ENCODE data around the gene GAS5.
"Not testable (repeated sequence)": the region's sequence is repeated elsewhere in the genome, so short reads cannot be mapped to it uniquely, and the experiment has no call there.

Gene GAS5

GRCh38 chr1:173868266-173869020, 654 bp upstream of the GAS5 start, which contains the start of gene ZBTB37:
TSS of gene ZBTB37 (plus strand) at chr1:173868380. CDS start at chr1:173870226, 1,846 bp downstream.
- peak; percentile 84 for DNase-seq

- DNase-seq: no peak
These were observed 542 bp downstream of the GAS5 start for GRCh38 chr1:173867141-173867752.

DNA sequence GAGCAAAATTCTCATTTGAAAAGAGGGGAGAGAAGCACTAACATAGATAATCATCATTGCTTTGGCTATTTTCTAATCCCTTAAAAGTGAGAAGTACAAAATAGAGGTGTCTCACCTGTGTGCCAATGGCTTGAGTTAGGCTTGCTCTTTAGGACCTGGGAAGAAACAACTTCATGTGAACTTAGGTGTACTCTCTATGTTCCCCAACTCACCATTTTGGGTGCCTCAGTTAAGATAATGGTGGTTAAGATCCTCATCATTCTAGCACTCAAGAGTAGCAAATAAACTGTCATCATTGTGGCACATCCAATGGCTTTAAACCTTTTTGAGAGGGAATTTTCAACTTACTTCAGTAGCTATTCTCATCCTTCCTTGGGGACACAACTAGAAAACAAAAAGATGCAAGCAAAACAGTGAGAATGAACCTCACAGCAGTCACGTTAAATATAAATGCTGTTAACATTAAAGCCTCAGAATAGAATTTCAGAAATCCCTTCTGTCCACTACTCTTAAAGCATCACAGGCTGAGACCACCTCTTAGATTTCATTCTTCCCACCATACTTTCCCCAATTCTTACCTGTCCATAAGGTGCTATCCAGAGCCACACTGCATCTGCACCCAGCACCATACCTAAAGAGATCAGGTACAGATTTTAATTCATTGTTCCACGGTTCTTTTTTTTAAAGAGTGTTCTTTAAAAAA, 1.2 kb downstream of the GAS5 start:
- no peak for DNase-seq

DNA sequence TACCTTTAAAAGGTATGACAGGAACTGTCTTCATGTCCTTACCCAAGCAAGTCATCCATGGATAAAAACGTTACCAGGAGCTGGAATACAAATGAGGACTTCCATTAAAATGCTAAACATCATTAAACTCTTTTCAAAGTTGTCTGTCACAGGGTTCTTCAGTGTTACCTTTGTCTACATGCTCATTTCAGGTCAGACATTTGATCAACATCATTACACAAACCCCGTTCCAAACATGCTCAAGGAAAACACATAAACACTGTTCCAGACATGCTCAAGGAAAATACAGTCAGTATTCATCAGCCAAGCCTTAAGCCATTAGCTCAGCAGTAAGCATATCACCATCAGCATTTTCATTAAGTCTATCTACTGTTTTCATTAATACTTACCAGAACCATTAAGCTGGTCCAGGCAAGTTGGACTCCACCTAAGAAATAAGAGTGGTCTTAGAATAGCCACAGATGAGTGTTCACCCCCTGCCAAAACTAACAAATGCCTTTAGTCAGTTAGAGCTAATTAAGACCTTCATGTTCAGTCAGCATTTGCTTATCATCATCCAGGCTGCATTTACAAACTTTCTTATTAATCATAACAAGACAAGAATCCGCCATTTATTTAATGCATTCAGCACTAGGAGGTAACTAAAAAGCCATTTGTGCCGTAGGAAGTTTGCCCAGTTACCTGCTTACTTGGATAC, 2.2 kb downstream of the GAS5 start:
- DNase-seq: no peak

GRCh38 chr1:173864179-173864867, 3.5 kb downstream of the GAS5 start:
- DNase-seq: no peak

DNA sequence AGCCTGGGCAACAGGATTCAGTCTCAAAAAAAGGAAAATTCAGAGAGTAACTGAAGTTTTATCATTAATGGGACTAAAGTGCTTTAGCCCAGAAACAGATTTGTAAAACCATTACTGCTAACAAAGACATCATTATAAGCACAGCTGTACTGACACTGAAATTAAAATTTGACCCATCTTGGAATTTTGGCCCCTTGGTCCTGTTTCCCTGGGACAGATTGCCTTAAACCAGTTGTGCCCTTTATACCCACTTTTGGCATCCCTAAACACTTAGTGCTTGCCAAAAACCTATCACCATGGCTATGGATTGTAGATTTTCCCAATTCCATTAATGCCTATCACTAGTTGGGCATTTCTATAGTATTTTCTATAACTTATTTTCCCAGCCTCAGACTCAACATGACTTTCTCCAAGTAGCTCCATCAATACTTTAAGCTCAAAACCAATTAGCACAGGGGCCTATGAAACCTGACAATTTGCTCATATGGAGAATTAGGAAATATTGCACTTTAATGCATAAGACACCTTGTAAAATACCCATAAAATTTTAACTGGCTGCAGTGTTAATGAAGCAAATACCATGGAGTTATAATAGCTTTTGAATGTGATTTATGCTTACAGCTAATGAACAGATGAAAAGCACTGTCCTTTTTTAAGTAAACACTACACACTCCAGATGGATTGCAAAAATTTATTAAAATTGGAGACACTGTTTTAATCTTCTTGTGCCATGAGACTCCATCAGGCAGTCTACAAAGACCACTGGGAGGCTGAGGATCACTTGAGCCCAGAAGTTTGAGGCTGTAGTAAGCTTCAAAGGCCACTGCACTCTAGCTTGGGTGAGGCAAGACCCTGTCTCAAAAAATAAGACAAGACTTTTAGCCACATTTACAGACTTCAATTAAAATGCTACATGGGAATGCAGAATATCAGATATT, 4.3 kb downstream of the GAS5 start:
- no peak for DNase-seq

- DNase-seq: no peak
These were observed 5.0 kb downstream of the GAS5 start for GRCh38 chr1:173862769-173863223.

- not testable (repeated sequence) for DNase-seq
These were observed 5.5 kb downstream of the GAS5 start for GRCh38 chr1:173862146-173862768.

DNA sequence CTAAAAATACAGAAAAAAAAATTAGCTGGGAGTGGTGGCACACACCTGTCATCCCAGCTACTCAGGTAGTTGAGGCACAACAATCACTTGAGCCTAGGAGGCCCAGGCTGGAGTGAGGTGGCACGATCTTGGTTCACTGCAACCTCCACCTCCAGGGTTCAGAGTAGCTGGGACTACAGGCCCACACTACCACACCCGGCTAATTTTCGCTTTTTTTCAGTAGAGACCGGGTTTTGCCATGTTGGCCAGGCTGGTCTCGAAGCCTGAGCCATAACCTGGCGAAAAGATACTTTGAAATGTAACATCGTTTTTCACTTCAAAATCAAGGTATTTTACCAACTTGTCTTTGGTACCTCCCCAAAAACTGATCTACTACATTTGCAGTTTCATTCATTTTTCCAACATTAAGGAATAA, 6.1 kb downstream of the GAS5 start:
- no peak for DNase-seq

GRCh38 chr1:173860065-173860464, 7.7 kb downstream of the GAS5 start:
- DNase-seq: no peak

DNA sequence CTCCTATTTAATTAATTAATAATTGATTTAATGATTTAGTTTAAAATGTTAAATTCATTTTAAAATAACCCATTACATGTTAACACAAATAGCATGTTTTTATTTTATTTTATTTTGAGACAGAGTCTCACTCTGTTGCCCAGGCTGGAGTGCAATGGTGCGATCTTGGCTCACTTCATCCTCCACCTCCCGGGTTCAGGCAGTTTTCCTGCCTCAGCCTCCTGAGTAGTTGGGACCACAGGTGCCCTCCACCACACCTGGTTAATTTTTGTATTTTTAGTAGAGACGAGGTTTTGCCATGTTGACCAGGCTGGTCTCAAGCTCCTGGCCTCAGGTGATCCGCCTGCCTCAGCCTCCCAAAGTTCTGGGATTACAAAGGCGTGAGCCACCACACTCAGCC, 8.2 kb downstream of the GAS5 start:
- DNase-seq: not testable (repeated sequence)

DNA sequence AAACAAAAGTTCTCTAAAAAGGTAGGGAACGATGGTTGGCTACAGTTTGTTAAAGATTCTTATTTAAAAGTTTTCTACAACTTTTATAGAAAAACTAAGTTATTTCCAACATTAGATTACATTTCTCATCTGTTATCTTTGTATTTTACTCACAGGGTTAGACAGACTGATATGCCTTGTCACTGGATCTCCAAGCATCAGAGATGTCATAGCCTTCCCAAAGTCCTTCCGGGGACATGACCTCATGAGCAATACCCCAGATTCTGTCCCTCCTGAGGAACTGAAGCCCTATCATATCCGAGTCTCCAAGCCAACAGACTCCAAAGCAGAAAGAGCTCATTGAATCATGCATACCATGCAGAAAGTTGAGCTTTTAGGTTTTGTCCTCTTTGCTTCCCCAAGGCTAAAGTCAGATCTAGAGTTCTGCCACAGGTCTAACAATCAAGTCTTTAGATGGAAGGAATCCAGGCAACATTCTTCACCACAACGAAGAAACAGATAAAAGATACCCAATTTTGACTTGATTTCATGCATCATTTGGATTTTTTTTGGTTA, 10.3 kb downstream of the GAS5 start:
- no peak for DNase-seq

DNA sequence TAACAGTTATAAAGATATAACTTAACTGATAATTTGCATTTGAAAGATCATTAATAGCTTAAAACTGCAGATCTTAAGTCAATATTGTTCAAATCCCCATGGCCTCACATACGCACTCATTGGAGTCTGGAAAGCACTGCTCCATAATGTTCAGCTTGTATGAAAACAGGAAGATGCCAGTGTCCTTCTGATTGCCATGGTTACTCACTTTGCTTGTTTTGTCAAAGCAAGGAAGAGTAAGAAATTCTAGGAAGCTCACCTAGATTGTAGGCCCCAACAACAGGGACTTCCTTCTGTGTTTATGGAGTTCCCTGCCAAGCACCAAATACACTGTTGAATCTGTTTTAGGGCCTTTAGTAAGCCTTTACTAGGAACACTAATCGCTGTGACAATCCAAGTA, 10.9 kb downstream of the GAS5 start:
- DNase-seq: no peak

- no peak for DNase-seq
These were observed 11.8 kb downstream of the GAS5 start for GRCh38 chr1:173856014-173856413.

DNA sequence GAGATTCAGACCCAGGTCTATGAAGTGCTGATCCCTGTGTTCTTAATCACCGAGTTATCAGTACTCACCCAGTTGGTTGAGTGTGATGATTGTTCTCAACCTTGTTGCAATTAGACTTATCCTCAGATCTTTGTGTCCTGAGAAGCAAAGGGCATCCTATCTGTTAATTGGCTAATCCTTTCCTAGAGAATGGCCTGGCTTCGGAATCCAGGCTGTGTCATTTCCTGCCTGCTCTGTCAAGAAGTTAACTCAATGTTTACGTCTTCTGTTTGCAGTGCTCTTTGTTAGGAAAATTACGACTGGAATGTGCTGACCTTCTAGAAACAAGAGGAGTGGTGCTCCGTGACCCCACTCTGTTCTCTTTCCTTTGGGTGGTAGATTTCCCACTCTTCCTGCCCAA, 14.7 kb downstream of the GAS5 start:
- DNase-seq: no peak

DNA sequence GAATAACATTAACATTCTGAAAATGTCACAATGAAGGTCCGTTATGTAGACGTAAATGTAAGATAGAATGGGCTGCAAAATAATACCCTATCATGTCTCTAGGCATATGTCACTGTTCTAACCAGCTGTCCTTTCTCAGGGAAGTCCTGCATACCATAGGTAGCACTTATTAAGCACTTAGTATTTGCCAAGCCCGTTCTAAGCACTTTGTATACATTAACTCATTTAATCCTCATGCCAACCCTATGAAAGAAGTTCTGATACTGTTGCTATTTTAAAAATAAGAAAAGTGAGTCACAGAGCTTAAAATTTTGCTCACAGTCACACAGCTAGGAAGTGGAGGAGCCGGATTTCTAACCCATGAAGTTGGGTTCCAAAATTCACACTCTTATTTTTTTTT, 15.7 kb downstream of the GAS5 start:
- no peak for DNase-seq

DNA sequence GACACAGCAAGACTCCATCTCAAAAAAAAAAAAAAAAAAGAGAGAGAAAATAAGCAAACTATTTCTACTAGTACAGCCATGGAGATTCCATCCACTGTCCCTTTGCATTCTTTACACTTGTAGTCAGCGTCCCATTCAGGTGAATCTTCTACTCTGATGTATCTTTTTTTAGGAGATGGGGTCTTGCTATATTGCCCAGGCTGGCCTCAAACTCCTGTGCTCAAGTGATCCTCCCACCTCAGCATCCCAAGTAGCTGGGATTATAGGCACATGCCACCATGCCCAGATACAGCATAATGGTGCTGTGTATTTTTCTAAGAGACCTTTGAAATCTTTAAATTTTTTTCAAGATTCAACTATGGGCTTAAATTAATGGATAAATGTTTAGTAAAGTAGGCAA, 35.0 kb downstream of the GAS5 start:
- DNase-seq: no peak

DNA sequence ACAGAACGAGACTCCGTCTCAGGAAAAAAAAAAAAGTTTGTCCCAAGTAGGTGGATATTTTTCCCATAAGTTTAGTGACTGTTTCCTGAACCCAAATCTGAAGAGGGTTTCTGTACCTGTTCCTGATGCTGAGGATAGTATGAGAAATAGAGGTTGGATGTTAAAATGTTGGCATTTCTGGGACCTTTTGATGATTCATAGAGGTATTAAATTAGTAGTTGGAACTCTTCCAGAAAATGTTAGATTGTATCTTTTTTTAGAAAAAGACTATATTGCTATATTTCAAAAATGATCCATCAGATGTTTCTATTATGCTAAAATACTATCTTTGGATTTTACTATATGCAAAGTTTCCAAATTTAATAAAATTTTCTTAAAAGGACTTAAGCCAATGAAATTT, 40.2 kb downstream of the GAS5 start:
- DNase-seq: no peak

- DNase-seq: peak; percentile 85
These were observed 43.3 kb downstream of the GAS5 start, which contains the start of the genes CENPL and DARS2 for GRCh38 chr1:173824315-173825081. TSS of gene CENPL (minus strand) at chr1:173824883. CDS start at chr1:173811299, 13,584 bp downstream. TSS of gene DARS2 (plus strand) at chr1:173824673. CDS start at chr1:173825230, 557 bp downstream.

Measured in activated gamma-delta T cell treated with Interleukin-2 at 50 U/mL for 16 hours (primary cell).